ENCODE measurements around the gene ZNF546.

DNA sequence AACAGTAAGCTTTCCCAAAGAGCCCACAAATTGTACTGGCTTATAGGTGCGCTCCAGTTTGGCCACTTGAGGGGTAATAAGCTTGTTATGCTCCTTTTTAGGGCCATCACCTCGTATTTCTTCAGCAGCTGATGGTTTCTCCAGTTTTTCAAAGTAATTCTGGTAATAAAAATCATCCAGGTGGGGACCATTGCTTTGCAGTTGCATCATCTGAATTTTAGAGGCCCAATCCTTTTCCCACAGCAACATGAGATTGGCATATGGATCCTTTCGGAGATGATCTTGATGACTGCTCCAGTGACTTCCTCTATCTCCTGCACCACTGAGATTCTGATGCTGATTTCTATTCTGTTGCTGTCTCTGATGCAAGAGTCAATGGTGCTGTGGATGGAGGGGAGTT lies 27.1 kb downstream of the ZNF546 start:
- TF ChIP-seq, protein P1, sequence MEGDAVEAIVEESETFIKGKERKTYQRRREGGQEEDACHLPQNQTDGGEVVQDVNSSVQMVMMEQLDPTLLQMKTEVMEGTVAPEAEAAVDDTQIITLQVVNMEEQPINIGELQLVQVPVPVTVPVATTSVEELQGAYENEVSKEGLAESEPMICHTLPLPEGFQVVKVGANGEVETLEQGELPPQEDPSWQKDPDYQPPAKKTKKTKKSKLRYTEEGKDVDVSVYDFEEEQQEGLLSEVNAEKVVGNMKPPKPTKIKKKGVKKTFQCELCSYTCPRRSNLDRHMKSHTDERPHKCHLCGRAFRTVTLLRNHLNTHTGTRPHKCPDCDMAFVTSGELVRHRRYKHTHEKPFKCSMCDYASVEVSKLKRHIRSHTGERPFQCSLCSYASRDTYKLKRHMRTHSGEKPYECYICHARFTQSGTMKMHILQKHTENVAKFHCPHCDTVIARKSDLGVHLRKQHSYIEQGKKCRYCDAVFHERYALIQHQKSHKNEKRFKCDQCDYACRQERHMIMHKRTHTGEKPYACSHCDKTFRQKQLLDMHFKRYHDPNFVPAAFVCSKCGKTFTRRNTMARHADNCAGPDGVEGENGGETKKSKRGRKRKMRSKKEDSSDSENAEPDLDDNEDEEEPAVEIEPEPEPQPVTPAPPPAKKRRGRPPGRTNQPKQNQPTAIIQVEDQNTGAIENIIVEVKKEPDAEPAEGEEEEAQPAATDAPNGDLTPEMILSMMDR (IDR thresholded peaks at IDR 0.05), result no peak
- TF ChIP-seq EP300 (IDR thresholded peaks at IDR 0.05), result no peak
- no peak for TF ChIP-seq POLR2A (IDR thresholded peaks at IDR 0.05)

Measured in tibial nerve (tissue), 4 donors.